22Rv1 (cell line): Measurements from ENCODE around the gene FAXDC2.

Experiments used
- ZFX ChIP-seq: fragments of 450-650 bp; IDR thresholded peaks from 2 replicates; pipeline ENCODE4 v1.6.1; 2017; ENCODE audit warnings: antibody characterized with exemption, borderline replicate concordance
- TF ChIP-seq, protein P1 (sequence below): fragments of 450-650 bp; IDR thresholded peaks from 2 replicates; pipeline ENCODE4 v1.5.1; 2017; ENCODE audit warnings: mild to moderate bottlenecking

DNA sequence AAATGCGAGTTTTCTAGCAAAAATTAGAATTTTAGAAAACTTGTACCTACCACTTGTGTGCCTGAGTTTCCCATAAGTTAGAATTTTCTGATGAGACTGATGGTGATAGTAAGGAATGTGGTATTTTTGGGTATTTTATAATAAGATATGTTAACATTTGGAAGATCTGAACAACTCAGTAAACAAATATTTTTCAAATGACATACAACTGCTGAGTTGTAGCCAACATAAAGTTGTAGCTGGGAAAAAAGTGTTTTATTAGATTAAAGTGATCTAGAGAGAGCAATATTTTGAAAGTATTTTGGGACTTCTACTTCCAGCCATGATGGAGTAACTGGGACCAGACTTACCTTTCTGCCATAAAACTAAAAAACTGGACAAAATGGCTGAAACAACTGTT is 49.7 kb upstream of the FAXDC2 start:
- TF ChIP-seq, protein P1, sequence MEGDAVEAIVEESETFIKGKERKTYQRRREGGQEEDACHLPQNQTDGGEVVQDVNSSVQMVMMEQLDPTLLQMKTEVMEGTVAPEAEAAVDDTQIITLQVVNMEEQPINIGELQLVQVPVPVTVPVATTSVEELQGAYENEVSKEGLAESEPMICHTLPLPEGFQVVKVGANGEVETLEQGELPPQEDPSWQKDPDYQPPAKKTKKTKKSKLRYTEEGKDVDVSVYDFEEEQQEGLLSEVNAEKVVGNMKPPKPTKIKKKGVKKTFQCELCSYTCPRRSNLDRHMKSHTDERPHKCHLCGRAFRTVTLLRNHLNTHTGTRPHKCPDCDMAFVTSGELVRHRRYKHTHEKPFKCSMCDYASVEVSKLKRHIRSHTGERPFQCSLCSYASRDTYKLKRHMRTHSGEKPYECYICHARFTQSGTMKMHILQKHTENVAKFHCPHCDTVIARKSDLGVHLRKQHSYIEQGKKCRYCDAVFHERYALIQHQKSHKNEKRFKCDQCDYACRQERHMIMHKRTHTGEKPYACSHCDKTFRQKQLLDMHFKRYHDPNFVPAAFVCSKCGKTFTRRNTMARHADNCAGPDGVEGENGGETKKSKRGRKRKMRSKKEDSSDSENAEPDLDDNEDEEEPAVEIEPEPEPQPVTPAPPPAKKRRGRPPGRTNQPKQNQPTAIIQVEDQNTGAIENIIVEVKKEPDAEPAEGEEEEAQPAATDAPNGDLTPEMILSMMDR, result no peak
- no peak for TF ChIP-seq ZFX
